Activated naive CD4-positive, alpha-beta T cell treated with Interleukin-2 at 50 U/mL for 16 hours (primary cell): ENCODE measurements around the gene MORN1.
A peak's percentile ranks its signal among the peaks of the same experiment; 100 is the strongest.
"Not testable (repeated sequence)": the region's sequence is repeated elsewhere in the genome, so short reads cannot be mapped to it uniquely, and the experiment has no call there.

Experiments
- DNase-seq: peaks from one replicate; pipeline ENCODE4 v3.0.0-alpha.2; 2020

The MORN1 gene

DNA sequence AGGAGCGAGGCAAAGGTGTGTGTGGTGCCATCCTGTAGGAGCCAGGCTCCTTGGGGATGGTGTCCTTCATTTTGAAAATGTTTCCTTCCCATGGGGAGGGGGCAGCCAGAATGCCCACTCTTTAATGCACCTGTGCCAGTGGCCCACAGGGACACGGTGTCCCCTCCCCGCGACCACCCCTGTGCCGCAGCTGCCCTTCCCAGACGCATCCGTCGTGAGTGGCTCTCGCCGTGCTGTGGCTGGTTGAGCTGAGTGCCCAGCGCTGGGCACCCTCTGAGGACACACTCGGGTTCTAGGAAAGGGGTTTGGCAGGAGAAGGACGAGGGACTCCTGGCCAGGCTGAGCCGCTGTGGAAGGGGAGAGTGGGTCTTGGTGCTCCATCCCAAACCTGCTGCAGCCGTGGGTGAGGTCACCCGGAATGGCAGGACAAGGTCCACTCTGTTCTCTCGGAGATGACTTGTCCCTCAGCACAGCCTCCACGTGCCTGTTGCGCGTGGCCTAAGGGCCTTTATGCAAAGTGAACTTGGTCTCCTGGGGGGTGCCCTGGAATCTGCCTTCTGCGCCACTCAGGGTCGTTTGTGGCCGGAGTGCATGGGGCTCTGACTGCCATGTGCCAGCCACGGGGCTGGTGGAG is 88.9 kb downstream of the MORN1 start:
- no peak for DNase-seq

DNA sequence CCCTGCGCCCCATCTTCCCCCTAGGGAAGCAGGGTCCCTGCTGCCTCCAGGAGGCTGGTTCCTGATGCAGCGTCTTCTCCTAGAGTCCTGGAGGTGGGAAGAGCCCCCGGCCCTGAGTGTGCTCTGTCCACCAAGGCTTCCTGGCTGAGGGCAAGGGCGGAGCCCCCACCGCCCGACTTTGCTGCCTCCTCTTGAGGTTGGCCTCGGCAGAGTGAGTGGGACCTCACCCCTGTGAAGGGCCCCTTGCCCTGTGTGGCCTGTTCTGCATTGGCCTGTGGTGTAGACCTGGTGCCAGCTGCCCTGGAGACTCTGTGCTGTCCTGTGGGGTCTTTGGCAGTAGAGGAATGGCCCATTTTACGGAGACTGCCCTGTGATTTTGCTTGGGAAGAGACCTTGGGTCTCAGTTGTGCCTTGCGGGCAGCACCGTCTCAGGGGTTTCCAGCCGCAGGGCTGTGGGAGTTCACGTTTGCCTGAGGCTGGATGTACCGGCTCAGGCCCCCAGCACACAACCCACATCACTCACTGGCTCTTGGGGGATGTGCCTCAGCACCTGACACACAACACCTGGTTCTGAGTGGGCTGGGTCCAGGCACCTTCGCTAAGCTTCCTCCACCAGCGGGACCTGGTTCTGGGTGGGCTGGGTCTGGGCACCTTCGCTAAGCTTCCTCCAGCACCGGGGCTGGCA is 89.6 kb downstream of the MORN1 start:
- no peak for DNase-seq

DNA sequence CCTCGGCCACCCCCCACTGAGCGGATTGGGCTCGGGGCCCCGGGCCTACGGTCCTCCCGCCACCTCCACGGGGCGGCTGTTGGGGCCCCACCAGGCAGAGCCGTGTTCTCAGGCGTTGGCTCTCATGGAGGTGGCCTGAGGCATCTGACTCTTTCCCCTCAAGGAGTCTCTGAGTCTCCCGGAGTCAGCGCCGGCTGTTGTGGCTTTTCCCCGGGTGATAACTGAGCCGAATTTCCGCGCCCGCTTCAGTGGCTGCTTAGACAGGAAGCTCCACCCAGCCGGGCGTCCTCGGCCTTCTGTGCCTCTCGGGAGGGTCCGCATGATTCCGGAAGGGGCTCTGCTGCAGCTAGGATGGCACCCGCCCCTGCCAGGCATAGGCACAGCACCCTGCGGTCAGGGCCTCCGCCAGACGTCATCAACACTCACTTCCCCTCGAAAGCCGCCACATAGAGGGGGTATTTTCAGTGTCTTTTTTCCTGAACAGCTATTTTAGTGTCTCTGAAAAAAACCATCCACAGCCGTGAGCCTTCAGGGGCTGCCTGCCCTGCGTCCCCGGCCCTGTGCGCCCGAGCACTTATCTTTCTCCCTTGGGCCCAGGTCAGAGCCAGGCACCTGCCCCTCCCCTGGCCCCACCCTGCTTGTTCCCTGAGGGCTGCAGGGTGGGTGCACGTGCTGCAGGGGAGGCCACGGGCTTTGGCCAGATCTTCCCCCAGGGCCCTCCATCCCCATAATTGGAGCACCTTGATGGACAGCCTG is 90.3 kb downstream of the MORN1 start:
- peak; percentile 84 for DNase-seq

DNA sequence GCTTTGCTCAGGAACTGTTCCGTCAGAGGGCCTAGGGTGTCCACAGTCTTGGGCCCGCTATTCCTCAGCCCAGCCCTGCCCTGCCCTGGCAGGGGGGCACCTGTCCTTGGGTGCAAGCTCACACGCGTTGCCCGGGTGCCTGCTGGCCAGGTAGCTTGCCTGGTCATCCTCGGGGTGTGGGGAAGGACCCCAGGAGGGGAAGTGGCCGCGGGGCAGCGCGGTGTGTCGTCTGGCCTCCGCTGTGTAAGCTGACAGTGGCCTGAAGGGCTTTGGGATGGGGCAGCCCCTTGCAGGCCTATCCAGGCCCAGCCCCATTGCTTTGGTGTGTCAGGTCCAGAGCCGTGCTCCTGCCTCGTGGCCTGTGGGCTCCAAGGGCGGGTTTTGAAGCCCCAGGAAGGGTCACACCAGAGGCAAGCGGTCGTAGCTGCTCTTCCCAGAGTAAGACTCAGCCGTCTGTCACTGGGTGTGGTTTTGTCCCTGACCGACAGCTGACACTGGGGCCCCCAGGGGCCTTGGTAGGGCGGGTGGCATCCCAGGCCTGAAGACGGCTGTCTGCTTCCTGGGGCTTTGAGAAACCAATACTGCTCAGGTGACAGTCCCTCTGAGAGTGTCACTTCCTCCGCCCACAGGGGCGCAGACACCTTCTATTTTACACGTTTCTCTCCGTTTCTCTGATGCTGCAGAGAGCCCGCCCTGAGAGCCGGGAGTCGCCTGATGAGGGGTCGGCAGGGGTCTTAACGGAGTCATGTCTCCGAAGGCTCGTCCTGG is 91.2 kb downstream of the MORN1 start:
- peak; percentile 82 for DNase-seq

DNA sequence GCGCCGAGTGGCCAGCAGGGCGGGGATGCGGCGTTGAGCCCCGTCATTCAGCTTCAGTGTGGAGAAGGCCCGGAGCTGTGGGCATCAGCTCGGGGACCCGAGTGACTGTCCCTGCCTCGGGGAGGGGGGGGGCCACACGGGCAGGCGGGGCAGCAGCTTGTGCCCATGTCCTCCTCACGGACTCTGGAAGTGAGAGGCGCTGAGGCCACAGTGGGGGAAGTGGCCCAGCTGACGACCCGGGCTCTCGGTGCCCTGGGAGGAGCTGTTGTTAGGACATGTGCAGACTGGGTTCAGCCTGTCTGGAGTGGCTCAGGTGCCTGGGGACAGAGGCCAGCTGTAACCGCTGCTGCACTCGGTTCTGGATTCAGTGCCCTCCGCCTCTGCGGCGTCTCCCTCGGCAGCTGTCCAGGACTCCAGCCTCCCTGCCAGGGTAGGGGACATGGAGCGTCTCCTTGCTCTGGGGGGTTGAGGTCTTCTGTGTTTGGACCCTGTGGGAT is 92.2 kb downstream of the MORN1 start:
- DNase-seq: no peak

DNA sequence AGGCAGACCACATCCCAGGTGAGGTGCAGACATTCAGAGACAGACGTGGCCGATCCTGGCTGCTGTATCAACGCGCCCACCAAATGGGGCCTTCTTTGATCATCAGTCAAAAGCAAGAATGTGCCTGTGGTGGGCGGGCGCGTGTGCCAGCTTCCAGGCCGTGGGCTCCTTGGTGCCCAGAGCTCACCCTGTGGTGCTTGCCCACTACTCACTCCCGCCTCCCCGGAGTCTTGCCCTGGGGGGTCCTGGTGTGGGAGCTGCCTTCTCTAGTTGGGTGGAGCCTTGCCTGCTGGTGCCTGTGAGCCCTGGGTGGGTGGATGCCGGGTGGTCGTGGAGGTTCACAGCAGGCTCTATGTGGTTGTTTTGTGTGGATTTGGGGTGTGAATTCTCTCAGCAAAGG is 92.7 kb downstream of the MORN1 start:
- DNase-seq: no peak

DNA sequence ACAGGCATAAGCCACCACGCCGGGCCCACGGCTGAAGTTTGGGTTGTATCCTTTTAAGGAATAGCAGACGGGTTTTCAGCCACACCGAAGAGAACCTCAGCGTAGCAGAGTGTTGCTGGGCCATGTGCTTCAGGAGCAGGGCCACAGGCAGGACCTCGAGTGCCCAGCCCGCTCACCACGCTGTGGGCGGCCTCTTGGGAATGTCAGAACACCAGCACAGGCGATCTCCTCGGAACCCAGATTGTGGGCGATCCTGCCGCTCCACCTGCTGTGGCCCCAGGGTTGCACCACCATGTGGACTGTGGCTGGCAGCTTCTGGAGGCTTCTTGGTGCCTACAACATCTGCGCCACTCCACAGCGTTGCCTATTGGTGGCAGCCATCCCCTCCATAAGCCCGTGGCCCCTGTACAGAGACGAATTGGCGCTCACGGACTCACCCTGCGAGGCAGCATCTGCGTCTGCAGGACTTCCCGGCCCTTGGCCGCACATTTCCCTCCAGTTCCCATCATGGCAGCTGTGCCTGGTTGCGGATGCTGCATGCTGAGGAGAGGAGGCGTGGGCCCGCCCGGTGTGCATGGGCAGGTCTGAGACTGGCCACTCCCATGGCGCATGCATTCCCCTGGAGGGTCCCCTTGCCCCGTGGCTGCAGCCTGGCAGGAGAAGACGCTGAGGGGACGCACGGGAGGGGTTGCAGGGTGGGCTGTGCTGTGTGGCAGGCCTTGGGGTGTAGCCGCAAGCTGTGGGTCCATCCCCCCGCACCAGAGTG is 93.9 kb downstream of the MORN1 start:
- no peak for DNase-seq

DNA sequence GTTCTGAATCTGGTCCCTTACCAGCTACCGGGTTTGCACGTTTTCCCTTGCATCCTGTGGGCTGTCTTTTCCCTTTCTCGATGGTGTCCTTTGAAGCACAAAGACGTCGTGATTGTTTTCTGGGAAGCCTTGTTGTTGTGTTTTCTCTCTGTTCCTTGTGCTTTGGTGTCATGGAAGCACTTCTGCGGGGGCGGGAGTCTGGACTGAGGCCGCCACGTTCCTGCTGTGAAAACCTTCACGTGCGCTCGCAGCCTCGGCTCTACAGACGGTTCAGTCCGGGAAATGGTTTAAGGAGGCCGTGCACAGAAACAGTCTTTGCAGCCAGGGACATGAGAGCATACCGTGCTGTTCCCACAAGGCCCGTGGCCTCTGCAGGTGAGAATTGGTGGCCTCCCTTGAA is 94.7 kb downstream of the MORN1 start:
- no peak for DNase-seq

DNA sequence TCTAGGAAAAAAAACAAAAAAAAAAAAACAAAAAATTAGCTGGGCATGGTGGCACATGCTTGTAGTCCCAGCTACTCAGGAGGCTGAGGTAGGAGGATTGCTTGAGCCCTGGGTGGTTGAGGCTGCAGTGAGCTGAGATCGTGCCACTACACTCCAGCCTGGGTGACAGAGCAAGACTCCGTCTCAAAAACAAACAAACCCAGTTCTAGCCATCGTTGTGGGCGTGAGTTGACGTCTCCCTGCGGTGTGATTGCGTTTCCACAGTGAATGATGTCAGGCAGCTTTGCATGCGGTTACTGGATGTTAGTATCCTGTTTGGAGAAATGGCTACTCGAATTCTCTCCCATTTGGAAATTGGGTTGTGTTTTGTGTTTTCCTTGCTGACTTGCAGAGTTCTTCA is 95.1 kb downstream of the MORN1 start:
- not testable (repeated sequence) for DNase-seq

DNA sequence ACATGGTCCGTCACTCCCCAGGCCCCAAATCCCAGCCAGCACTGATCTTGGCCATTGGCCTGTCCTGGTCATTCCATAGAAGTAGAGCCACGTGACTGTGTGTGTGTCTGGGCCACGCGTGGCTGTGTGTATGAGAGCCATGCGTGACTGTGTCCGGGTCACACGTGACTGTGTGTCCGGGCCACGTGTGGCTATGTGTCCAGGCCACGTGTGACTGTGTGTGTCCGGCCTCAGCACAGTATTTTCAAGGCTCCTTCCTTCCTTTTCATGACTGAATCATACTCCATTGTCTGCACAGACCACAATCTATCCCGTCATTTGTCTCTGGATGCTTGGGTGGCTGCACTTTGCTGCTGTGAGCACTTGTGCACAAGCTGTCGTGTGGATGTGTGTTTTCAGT is 95.8 kb downstream of the MORN1 start:
- DNase-seq: no peak

DNA sequence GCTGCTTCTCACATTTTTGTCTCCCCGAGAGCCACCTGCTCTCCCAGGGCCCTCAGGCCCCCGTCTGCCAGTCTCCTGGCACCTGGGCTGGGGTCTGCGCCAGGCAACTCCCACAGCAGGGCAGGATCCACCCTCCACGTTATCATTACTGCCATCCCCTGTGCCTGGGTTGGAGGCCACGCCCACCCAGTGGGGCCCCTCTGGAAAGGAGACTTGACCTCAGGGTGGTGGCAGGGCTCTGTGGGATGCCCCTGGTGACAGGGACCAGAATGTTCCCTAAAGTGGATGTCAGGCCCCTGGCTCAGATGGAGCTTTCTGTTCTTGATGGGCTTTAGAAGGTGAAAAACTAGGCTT is 96.7 kb downstream of the MORN1 start:
- no peak for DNase-seq

DNA sequence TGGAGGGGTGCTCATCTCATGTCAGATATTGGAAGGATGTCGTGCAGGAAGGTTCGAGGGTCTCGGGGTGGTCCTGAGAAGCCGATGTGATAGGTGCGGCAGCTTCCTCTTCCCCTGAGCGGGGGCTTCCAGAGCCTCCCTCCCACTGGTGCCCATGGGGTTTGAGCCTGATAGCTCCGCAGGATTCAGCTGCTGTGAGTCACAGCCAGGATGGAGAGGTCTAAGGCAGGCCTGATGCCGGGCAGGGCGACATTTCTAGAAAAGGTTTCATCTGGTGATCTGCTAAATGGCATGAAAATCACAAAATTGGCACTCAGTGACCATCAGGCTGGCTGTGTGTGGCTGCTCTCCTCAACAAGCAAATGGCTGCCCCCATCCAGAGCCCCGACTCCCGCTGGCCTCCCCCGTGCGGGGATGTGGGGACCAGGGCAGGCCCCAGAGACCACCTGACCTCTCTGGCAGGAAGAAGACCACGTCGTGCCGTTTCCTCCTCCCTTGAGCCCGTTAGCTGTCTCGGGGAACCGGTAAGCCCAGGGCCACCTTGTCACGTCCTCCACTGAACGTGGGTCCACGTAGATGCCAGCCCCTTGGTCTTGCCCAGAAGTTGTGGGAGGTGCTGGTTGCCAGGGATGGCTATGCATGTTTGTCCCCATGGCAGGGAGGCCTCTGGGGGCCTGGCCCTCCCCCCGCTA is 97.2 kb downstream of the MORN1 start:
- DNase-seq: no peak

DNA sequence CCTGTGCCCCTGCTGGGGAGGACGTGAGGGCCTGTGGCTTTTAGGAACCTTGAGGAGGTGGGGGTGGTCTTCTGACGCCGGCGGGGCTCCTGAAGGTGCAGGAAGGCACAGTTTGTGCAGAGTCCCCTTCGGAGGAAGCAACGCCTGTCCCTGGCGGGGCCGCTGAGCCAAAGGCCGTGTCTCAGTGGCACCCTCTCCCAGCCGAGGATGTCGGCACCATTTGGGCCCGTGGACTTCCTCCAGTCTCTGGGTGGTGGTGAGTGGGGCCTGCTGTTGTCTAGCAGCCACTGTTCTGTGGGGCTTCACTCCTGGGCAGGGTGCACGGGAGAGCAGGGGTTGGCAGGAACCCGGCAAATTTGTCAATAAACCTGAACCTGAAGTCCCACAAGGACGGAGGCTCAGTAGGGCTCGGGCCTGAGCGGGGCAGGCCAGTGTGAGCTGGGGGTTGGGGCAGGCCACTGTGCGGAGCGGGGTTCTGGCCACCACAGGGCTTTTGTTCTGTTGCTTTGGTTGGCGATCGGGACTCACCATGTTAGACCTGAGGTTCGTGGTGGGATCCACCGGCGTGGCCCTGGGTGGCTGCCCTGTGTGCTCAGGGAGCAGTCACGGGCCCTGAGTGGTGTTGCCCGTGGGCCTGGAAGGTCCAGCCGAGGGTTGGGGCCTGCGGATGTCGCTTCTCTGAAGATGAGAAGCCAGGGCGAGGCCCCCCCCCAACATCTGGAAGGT is 98.5 kb downstream of the MORN1 start:
- DNase-seq: no peak

DNA sequence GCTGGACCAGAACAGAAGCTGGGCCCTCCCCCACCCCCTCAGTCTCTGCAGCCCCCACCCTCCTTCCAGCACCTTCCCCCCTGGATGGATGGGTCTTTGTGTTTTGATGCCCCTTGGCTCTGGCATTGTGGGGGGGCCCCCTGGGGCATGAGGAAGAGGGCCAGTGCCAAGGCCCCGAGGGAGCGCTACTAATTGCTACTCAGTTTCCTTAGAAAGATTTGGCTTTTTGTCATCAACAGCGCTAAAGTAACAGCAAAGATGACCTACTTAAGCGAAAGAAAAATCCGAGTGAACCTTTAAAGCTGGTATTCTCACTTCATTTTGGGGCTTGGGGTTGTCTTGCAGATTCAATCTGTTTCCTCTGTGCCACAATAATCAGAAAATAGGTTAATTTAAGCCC is 99.8 kb downstream of the MORN1 start:
- DNase-seq: no peak

DNA sequence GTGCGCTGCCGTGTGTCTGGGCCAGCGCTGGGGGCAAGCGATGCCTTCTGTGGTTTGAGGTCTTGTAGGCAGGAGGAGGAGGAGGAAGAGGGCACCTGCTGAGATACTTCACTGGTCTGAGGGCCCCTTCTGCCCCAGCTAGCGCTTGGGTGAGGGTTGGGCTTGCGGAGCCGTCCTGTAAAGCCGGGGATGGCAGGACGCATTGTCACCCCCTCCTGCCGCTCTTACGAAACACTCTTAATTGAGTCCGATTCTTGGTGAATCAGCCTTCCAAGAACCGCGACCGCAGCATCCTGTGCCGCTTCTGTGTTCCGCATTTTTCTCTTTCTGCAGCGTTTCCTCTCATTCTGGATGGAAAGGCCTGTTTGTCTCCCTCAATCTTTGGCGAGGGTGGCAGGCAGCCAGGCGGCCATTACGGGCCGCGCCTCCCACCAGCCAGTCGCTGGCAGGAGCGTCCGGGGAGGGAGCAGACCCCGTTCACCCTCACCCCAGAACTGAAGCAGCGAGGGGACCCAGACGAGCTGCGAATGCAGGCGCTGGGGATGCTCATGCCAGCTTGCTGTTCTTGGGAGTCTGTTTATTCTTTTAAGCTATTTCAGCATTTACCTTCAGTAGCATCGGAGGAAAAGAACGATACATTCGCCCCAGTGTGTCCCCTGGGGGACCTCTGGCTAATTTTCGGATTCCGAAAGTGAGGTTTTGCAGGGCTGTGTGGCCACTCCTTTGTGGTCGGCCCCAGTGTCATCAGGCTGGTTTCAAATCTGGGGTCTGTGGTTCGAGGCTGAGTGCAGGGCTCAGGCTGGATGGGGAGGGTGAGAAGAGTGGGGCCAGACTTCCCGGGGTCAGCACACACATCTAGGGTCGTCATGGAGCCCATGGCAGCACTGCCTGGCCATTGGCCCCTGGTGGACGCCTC is 100.5 kb downstream of the MORN1 start:
- DNase-seq: peak; percentile 83

DNA sequence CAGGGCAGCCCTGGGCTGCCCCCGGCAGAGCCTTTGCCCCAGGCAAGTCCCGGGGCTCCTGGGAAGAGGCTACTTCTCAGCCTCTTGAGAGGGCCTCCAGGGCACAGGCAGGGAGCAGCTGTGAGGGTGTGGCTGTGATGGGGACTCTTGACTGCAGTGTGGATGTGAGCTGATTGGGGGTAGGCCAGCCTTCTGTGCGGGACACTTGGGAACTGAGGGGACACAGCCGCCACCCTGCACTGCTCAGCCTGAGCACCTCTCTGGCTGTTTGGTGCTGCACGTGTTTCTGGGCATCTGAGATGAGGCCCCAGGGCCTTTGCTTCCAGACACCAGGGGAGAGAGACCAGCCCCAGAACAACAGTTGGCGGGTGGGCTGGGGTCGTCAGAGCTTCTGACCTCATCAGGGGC is 101.2 kb downstream of the MORN1 start:
- DNase-seq: no peak

DNA sequence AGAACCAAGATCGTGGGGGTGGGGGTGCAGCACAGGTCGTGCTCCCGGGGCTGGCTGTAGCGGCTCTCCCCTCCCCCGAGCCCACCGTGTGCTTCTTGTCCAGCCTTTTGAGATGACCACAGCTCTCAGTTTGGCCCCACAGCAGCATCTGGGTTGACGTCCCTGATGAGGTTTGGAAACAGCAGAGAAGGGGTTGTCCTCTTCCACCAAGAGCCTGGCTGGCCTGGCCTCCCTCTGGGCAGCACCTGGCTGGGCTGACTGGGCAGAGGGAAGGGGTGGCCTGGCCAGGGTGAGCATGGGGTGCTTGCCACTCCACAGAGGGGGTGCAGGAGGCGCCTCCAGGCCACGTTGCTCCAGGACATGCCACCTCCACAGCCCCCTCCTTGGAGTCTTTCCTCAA is 101.7 kb downstream of the MORN1 start:
- DNase-seq: no peak

DNA sequence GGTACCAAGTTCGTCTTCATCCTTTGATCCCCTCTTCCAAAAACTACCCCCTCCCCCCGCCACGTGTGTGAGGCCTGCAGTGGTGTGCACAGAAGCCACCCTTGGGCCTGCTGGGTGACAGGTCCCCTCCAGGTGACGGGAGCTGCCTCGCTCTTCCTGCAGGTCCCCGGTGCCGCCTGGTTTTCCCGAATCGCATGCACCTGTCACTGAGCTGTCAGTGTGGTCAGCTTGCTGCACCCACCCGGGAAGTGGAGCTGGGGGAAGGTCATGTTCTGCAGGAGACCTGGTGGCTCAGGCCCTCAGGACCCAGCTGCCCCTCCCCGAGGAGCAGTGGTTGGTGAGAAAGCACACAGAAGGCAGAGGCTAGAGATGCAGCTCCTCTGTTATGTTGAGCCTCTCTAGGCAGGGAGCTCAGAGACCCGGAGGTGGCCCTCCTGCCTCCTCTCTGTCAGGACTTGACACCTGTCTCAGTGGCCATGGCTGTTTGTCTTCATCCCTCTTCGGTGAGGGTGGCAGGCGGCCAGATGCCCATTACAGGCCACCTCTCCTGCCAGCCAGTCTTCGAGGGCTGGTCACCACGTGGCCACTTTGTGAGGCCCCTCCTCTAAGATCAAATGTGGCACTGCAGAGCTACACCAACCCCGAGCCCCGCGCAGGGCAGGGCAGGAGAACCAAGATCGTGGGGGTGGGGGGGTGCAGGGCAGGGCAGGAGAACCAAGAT is 102.4 kb downstream of the MORN1 start:
- no peak for DNase-seq

DNA sequence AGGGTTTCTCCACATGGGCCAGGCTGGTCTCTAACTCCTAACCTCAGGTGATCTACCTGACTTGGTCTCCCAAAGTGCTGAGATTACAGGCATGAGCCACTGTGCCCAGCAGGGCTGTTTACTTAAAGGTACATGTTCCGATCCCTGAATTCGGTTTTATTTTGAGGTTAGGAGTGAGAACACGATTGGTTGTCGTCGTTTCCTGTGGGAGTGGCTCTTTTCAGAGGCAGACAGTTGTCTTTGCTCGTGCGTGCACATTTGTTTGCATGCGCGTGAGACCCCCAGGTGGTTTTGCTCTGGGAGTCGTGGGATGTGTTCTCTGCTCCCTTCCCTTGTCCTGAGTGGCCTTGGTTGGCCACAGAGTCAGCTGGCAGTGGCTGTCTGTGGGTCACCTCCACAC is 103.0 kb downstream of the MORN1 start:
- DNase-seq: no peak
